GM18858 (cell line): ENCODE data around the gene CSNK2A2.

Source experiments
- ATAC-seq: cut with Tn5 transposase; IDR thresholded peaks from one replicate; pipeline ENCODE4 v1.9.1; 2021; ENCODE audit not compliant: unreplicated experiment

Gene CSNK2A2

GRCh38 chr16:58152246-58152868, 45.5 kb downstream of the CSNK2A2 start:
- no peak for ATAC-seq

DNA sequence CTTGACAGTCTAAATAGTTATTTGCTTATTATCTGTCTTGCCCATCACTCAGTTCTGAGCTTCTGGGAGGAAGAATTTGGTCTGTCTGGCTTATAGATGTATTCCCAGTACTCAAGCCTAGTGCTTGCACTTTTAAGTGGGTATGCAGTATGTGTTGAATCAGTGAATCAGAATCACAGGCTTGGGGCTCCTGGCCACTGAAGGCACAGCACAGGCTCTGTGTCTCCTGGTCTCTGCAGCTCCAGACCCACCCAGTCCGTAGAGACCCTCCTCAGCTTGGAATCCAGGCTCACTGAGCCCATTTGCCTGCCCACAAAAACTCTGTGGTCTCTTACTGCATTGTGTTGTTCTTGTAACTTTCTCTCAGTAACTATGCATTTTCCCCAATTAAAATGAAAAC, 49.4 kb downstream of the CSNK2A2 start:
- no peak for ATAC-seq

DNA sequence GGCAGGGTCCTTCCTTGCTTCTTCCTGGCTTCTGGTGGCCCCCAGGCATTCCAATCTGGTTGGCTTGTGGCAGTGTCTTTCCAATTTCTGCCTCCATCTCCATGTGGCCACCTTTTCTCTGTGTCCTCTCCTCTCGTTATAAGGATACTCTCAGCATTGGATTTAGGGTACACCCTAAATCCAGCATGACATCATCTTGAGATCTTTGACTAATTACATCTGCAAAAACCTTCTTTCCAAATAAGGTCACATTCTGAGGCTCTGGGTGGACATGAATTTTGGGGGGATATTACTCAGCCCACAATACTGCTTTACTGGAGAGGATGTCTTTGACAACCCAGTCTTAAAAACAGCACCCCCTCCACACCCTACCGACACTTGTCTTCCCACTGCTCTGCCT, 49.8 kb downstream of the CSNK2A2 start:
- no peak for ATAC-seq

DNA sequence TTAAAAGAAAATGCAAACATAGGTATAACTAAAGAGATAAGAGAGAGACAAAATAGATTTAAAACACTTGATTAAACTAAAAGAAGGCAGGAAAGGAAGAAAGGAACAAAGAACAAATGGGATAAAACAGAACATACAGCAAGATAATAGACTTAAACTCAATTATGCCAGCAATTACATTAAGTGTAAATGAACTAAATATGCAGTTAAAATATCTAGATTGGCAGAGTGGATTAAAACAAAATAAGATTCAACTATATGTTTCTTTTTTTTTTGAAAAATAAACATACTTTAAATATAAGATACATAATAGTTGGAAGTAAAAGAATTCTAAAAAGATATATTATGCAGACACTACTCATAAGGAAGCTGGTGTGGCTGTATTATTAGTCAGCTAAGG, 59.1 kb downstream of the CSNK2A2 start:
- ATAC-seq = no peak

DNA sequence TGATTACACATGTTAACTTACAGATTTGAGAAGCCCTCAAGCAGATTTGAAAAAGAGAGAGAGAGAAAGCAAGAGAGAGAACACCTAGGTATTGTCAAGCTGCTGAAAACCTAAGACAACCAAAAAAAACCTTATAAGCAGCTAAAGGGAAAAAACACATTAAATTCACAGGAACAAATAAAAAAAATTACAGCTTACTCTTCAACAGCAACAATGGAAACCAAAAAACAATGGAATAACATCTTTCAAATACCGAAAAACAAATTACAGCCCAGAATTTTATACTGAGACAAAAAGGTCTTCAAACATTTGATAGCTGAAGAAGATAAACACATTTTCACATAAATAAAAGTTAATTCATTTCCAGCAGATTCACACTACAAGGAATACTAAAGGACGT, 60.3 kb downstream of the CSNK2A2 start:
- ATAC-seq = no peak

GRCh38 chr16:58129097-58129936, 68.6 kb downstream of the CSNK2A2 start, which contains the start of gene CFAP20:
Gene CFAP20, minus strand, starts transcription at chr16:58129381. Its CDS starts 266 bp downstream, at chr16:58129115.
- ATAC-seq = peak; percentile 75

DNA sequence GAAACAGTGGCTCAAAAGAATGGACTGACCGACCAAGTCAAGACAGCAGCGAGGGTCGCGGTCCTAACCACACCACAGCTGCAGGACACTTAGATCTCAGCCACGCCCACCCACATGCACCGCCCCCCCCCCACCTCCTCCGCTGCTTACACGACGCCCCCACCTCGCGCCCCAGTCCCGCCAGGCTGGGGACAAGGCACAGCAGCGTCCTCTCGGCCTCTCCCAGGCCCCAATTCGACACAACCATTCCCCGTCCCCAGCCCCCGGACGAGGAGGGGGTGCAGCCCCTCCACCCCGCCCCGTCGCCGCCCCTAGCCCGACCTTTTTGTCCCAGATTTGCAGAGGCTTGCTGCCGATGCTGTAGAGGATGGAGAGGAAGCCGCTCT, 69.2 kb downstream of the CSNK2A2 start:
- no peak for ATAC-seq

DNA sequence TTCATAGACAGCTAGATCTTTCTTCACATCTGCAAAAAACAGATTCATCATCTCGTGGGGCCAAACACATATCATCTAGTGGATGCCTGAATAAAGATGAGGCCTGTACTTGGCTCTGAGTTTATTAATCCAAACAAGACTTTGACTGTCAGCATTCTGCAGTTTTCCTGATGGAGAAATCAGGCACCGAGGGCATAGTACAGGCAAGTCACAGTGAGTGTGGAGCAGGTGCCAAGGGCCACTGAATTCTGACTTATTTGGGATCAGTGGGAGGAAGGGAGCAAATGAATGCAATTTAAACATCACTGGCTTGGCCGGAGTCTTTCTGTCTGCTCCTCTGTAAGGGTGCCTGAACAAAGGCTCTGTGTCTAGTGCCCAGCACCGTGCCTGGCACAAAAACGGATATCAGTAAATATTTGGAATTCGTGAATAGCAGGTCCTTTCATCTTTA, 69.7 kb downstream of the CSNK2A2 start:
- no peak for ATAC-seq

DNA sequence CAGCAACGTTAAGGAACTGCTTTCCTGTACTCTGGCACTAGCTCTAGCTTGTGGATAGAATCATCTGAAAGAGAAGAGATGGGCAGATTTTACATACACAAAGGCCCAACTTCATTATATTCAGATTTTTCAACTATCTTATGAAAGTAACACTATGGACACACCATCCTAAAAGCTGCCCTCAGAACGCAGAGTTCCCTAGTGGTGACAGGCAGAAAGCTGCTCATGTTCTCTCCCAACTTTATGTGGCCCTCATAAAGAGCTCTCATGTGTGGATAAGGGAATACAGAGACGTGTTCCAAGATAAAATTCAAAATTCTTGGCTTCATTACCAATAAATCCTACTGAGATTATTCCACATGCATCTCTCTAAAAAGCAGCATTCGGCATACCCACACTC, 70.3 kb downstream of the CSNK2A2 start:
- ATAC-seq = no peak

GRCh38 chr16:58127033-58127556, 70.8 kb downstream of the CSNK2A2 start:
- no peak for ATAC-seq

DNA sequence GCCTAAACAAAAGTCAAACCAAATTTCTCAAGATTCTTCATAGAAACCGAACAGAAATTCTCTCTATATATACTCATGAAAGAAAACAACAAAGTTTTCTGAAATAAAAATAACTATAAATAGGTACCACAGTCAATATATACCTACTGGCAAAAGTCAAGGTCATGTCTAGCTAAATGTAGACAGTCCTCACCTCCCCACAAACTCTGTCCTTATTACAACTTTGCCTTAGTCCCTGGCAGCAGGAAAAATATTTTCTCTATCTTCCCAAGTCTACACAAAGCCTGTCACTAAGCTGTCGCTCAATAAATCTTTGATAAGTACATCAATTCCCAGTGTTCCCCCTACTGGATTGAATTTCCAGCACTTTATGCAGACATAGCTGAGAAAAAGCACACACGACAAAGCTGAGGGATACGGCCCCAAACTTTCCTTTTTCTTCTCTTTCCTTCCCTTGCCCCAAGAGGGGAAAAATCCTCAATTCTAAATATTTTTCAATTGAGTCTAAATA, 71.4 kb downstream of the CSNK2A2 start:
- no peak for ATAC-seq

GRCh38 chr16:58125781-58126335, 72.0 kb downstream of the CSNK2A2 start:
- no peak for ATAC-seq

DNA sequence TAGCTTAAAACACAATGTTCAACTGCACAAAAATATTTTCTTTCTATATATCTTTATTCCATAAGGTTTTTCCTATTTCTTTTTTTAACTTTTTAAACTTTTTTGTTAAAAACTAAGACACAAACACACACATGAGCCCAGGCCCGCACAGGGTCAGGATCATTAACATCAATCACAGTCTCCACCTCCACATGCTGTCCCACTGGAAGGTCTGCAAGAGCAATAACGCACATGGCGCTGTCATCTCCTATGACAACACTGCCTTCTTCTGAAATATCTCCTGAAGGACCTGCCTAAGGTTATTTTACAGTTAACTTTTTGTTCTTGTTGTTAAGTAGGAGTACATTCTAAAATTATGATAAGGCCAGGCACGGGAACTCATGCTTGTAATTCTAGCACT, 72.9 kb downstream of the CSNK2A2 start:
- ATAC-seq = no peak

- no peak for ATAC-seq
Observed at GRCh38 chr16:58124601-58124915, 73.3 kb downstream of the CSNK2A2 start.

- ATAC-seq = no peak
Observed at GRCh38 chr16:58123896-58124600, 73.9 kb downstream of the CSNK2A2 start.

GRCh38 chr16:58121132-58121531, 76.8 kb downstream of the CSNK2A2 start:
- no peak for ATAC-seq

DNA sequence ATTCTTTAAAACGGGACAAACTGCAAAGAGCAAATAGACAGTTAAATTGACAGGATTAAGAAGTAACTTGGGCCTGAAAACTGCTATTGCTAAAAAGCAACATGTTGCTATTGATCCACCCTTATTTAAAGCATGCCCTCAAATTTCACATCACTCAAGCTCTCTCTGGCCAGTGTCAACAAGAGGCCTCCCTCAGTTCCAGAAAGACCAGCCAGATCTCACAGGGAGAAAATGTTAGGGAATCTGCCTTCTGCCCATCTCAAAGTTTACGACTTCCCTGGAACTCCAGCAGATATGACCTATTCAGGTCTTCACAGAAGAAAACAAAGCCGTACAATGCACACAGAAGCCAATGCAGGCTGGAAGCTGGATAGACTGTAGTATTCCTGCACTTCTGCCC, 77.7 kb downstream of the CSNK2A2 start:
- no peak for ATAC-seq

- no peak for ATAC-seq
Observed at GRCh38 chr16:58119509-58119845, 78.4 kb downstream of the CSNK2A2 start.

DNA sequence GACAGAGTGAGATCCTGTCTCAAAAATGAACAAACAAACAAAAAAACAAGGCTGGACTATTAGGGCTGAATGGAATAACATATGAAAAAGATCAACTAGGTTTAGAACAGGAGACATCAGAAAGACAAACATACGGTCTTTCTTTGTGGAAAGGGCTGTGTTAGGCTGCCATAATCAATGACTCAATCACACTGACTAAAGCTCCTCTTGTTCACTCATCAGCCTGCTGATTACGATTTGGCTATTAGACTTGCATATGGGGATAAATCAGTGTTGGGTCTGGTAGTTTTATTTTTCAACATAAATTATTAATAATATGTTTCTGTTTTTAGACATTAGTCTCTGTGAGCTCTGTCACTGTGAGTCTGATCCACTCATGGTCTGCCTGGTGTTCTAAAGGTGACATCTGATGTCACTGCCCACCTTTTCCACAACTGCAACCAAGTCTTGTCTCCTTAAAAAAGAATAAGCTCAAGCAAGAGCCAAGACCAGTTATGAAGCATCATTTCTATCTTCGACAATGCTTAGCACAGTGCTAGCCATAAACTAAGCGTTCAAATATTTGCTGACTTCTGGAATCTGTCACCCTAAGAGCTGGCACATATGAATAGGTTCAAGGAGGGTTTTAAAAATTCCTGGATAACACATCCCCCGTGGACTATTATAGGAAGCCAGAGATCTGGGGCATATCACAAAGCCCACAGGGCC, 79.0 kb downstream of the CSNK2A2 start:
- ATAC-seq = no peak

- ATAC-seq = no peak
Observed at GRCh38 chr16:58116529-58116928, 81.4 kb downstream of the CSNK2A2 start.

DNA sequence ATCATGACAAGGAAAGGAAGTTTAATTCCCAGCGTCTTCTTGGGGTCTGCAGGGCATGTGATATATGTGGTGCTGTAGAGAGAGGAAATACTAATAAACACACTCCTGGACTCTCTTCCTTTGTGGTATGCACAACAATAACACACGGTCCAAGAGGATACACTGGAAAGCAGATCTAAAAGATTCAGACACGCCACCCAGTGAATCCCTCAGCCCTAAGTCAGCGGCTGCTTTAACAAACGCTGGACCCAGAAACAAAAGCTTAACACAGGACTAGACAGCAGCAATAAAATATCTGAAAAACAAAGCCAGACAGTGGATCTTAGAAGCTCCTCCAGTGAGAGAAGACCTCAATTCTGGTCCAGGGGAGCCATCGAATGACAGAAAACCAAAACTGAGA, 81.8 kb downstream of the CSNK2A2 start:
- ATAC-seq = no peak
